ENCODE results near the gene TMEM225B.

The TMEM225B gene

DNA sequence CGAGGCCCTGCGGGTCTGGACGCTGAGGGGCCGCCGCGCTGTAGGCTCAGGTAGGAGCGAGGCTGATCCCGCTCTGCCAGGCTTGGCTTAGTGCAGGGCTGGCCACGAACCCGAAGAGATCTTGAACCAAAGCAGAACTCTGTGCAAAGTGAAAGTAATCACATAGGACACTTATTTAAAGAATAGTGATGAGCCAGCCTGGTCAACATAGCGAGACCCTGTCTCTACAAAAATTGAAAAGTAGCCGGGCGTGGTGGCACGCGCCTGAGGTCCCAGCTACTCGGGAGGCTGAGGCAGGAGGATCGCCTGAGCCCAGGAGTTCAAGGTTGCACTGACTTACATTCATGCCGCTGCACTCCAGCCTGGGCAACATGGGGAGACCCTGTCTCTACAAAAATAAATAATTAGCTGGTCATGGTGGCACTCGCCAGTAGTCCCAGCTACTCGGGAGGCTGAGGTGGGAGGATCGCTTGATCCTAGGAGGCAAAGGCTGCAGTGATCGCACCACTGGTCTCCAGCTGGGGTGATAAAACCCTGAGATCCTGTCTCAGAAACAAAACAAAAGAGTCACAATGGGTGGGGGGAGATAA lies 19.2 kb downstream of the TMEM225B start:
- peak overlapping the region; percentile 93 to 100 (median 97) for H3K4me3 Mint-ChIP-seq
- no peaks in the 10 kb centered on the region for H3K9me3 Mint-ChIP-seq
- H3K27me3 Mint-ChIP-seq (ENCODE audit: low read depth): no peaks in the 10 kb centered on the region
- no peak for TF ChIP-seq CTCF (IDR thresholded peaks at IDR 0.05; ENCODE audit: unreplicated experiment in 3 of 3)
- peaks cover 32% of the 10 kb centered on the region for H3K4me1 Mint-ChIP-seq
- H3K36me3 Mint-ChIP-seq (ENCODE audit: low read depth): peaks cover 32% of the 10 kb centered on the region
- H3K27ac Mint-ChIP-seq: peak overlapping the region; percentile 82 to 98 (median 96)

DNA sequence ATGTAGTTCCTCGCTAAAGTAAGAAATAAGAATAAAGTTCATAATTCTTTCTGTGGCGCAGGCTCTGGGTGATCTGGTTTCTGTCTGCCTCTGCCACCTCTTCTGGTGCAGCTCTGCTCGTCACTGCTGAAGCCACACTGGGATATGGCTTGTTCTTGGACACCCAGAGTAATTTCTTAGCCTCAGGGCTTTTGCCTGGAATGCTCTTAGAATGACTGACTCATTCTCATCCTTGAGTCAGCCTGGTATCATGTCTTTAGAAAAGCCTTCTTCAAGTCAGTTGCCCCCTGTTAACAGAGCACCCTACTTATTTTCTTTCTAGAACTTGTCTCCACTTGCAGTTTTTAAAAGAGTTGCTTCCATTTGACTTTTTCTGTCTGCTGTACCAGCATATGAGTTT lies 20.7 kb downstream of the TMEM225B start:
- no peaks in the 10 kb centered on the region for H3K27me3 Mint-ChIP-seq (ENCODE audit: low read depth)
- H3K27ac Mint-ChIP-seq: peak overlapping the region in 1 of 3 experiments; percentile 65
- peaks cover 32% of the 10 kb centered on the region for H3K4me1 Mint-ChIP-seq
- H3K36me3 Mint-ChIP-seq (ENCODE audit: low read depth): peaks cover 41% of the 10 kb centered on the region
- no peaks in the 10 kb centered on the region for H3K9me3 Mint-ChIP-seq
- peak overlapping the region; percentile 93 to 100 (median 97) for H3K4me3 Mint-ChIP-seq
- no peak for TF ChIP-seq CTCF (IDR thresholded peaks at IDR 0.05; ENCODE audit: unreplicated experiment in 3 of 3)

DNA sequence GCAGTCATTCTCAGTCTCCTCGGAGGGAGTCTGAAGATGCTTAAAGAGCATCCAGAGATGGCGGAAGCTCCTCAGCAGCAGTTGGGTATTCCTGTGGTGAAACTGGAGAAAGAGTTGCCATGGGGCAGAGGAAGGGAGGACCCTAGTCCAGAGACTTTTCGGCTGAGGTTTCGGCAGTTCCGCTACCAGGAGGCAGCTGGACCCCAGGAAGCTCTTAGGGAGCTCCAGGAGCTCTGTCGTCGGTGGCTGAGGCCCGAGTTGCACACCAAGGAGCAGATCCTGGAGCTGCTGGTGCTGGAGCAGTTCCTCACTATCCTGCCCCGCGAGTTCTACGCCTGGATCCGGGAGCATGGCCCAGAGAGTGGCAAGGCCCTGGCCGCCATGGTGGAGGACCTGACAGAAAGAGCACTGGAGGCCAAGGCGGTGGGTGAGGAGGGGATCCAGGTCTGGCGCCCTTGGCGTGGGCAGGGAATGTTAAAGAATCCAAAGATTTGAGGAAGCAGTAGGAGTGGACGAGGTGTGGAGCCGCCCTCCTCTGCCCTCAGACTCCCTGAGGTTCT lies 21.6 kb downstream of the TMEM225B start:
- peak overlapping the region; percentile 93 to 100 (median 97) for H3K4me3 Mint-ChIP-seq
- no peak for TF ChIP-seq CTCF (IDR thresholded peaks at IDR 0.05; ENCODE audit: unreplicated experiment in 3 of 3)
- H3K36me3 Mint-ChIP-seq (ENCODE audit: low read depth): peaks cover 50% of the 10 kb centered on the region
- no peak overlapping the region for H3K27ac Mint-ChIP-seq
- no peaks in the 10 kb centered on the region for H3K27me3 Mint-ChIP-seq (ENCODE audit: low read depth)
- peaks cover 32% of the 10 kb centered on the region for H3K4me1 Mint-ChIP-seq
- H3K9me3 Mint-ChIP-seq: no peaks in the 10 kb centered on the region

GRCh38 chr7:99621271-99621670 lies 23.2 kb downstream of the TMEM225B start:
- no peaks in the 10 kb centered on the region for H3K9me3 Mint-ChIP-seq
- peak overlapping the region in 1 of 3 experiments; percentile 16 for H3K4me3 Mint-ChIP-seq
- no peaks in the 10 kb centered on the region for H3K27me3 Mint-ChIP-seq (ENCODE audit: low read depth)
- no peak overlapping the region for H3K27ac Mint-ChIP-seq
- no peak for TF ChIP-seq CTCF (IDR thresholded peaks at IDR 0.05; ENCODE audit: unreplicated experiment in 3 of 3)
- H3K4me1 Mint-ChIP-seq: peaks cover 30% of the 10 kb centered on the region
- peaks cover 66% of the 10 kb centered on the region for H3K36me3 Mint-ChIP-seq (ENCODE audit: low read depth)

DNA sequence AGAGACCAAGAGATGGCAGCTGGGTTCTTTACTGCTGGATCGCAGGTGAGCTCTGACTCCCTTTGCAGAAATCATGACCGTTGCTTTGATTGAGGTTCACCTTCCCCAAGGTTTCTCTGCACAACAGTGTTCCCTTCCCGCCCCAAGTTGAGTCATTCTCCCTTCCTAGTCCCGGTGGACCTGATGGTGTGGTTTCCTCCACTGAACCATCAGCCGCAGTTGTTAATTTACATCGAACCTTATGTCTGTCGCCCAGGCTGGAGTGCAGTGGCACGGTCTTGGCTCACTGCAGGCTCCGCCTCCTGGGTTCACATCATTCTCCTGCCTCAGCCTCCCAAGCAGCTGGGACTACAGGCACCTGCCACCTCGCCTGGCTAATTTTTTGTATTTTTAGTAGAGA lies 24.5 kb downstream of the TMEM225B start:
- Mint-ChIP-seq H3K4me1 (peaks cover 17% of the 10 kb centered on the region), H3K36me3 (ENCODE audit: low read depth) (peaks cover 77% of the 10 kb centered on the region), H3K27ac (no peak overlapping the region), H3K9me3 (no peaks in the 10 kb centered on the region), H3K27me3 (ENCODE audit: low read depth) (no peaks in the 10 kb centered on the region), H3K4me3 (no peak overlapping the region)
- TF ChIP-seq CTCF (IDR thresholded peaks at IDR 0.05; ENCODE audit: unreplicated experiment in 3 of 3): no peak
